AG04450 (cell line): ENCODE data around the gene HSBP1L1. TPM values are rescaled to one million over a fixed set of nuclear protein-coding genes. Genes with fewer than 3 reads are reported as not detected.

Experiments
- CTCF ChIA-PET: fragments of 300-600, 350-600 bp; formaldehyde crosslinking; extraction: SDS; loops from one replicate; lab custom pipeline; 2022; ENCODE audit warnings: antibody characterized with exemption, inconsistent platforms; lab: Charles Lee
- POLR2A ChIA-PET: fragments of 350-600 bp; formaldehyde crosslinking; extraction: SDS; loops from one replicate; lab custom pipeline; 2021; ENCODE audit warnings: antibody characterized with exemption, inconsistent platforms; lab: Yijun Ruan, JAX
- DNase-seq: peaks from one replicate; pipeline ENCODE4 v3.0.0-alpha.2; 2011; ENCODE audit warnings: low read depth, low spot score
- H3K27ac ChIP-seq: one replicate; pipeline ENCODE4 v1.5.1; 2012; ENCODE audit warnings: low read depth, low read length, control low read depth
- H3K27me3 ChIP-seq: one replicate; pipeline ENCODE4 v1.6.0; 2012; ENCODE audit warnings: low read length; ENCODE audit not compliant: control insufficient read depth, insufficient read depth
- H3K4me3 ChIP-seq: 2 replicates; pipeline ENCODE4 v1.5.1; 2011; ENCODE audit warnings: mild to moderate bottlenecking, low read depth, low read length, control low read depth
- H3K9me3 ChIP-seq: 2 replicates; pipeline ENCODE4 v1.5.1; 2012; ENCODE audit warnings: low read length; ENCODE audit not compliant: control insufficient read depth, insufficient read depth
- CTCF ChIP-seq: IDR thresholded peaks from 2 replicates; pipeline ENCODE4 v1.5.1; 2011; ENCODE audit warnings: low read depth, low read length, control low read depth, inconsistent platforms
- polyA plus RNA-seq: library from polyadenylated mRNA; depleted of rRNA; stranded (reverse); fragments of >200 nt; gene quantifications from 2 replicates; pipeline ENCODE4 v1.2.3, GENCODE V29; 2011

Gene HSBP1L1
- polyA plus RNA-seq, 1 experiment = 19.4 TPM

GRCh38 chr18:79960921-79961526 is 3.4 kb upstream of the HSBP1L1 start:
- no peaks in the 10 kb centered on the region for H3K27me3 ChIP-seq
- TF ChIP-seq CTCF = no peak
- H3K4me3 ChIP-seq = no peak overlapping the region
- H3K27ac ChIP-seq = no peak overlapping the region
- H3K9me3 ChIP-seq = no peaks in the 10 kb centered on the region; the same call in 1 of the 2 replicates
- no peak for DNase-seq
- ChIA-PET CTCF (no interaction called here), POLR2A (no interaction called here)

- no peaks in the 10 kb centered on the region; the same call in 1 of the 2 replicates for H3K9me3 ChIP-seq
- H3K27ac ChIP-seq = no peak overlapping the region
- POLR2A ChIA-PET = no interaction called here
- no peak for DNase-seq
- H3K4me3 ChIP-seq = no peak overlapping the region
- no peaks in the 10 kb centered on the region for H3K27me3 ChIP-seq
- CTCF ChIA-PET = interaction anchor here (0.6 kb wide), 1 partner anchor 42 kb away, joined by 3 read pairs; no protein-coding TSS in a partner anchor
- TF ChIP-seq CTCF = no peak
Observed at GRCh38 chr18:79961527-79962291, 2.7 kb upstream of the HSBP1L1 start.

GRCh38 chr18:79962311-79962710 is 2.1 kb upstream of the HSBP1L1 start:
- H3K4me3 ChIP-seq = no peak overlapping the region
- H3K9me3 ChIP-seq = no peaks in the 10 kb centered on the region; the same call in 1 of the 2 replicates
- no peak for TF ChIP-seq CTCF
- H3K27ac ChIP-seq = no peak overlapping the region
- CTCF ChIA-PET = interaction anchor here (0.6 kb wide), 1 partner anchor 41 kb away, joined by 3 read pairs; no protein-coding TSS in a partner anchor
- no peak for DNase-seq
- POLR2A ChIA-PET = no interaction called here
- no peaks in the 10 kb centered on the region for H3K27me3 ChIP-seq

GRCh38 chr18:79962835-79963657 is 1.4 kb upstream of the HSBP1L1 start:
- DNase-seq = no peak
- ChIA-PET CTCF (no interaction called here), POLR2A (no interaction called here)
- no peaks in the 10 kb centered on the region for H3K27me3 ChIP-seq
- no peak for TF ChIP-seq CTCF
- no peaks in the 10 kb centered on the region; the same call in 1 of the 2 replicates for H3K9me3 ChIP-seq
- H3K4me3 ChIP-seq = no peak overlapping the region
- H3K27ac ChIP-seq = no peak overlapping the region
